Ishikawa (cell line): ENCODE measurements around the gene PRDM2.

ENCODE experiments used
- CEBPB ChIP-seq: IDR thresholded peaks from 2 replicates; pipeline ENCODE4 v1.6.1; 2012
- CREB1 ChIP-seq: IDR thresholded peaks from 2 replicates; pipeline ENCODE4 v1.6.1; 2012; ENCODE audit warnings: low read depth
- EGR1 ChIP-seq: IDR thresholded peaks from 2 replicates; pipeline ENCODE4 v1.6.1; 2012
- EP300 ChIP-seq: IDR thresholded peaks from 2 replicates; pipeline ENCODE4 v1.6.1; 2012; ENCODE audit warnings: borderline replicate concordance
- FOXM1 ChIP-seq: IDR thresholded peaks from 2 replicates; pipeline ENCODE4 v1.6.1; 2012; ENCODE audit warnings: low read depth, borderline replicate concordance
- MAX ChIP-seq: IDR thresholded peaks from 2 replicates; pipeline ENCODE4 v1.6.1; 2012
- NFIC ChIP-seq: IDR thresholded peaks from 2 replicates; pipeline ENCODE4 v1.6.1; 2012
- RAD21 ChIP-seq: IDR thresholded peaks from 2 replicates; pipeline ENCODE4 v1.6.1; 2012; ENCODE audit warnings: low read depth
- REST ChIP-seq: IDR thresholded peaks from 2 replicates; pipeline ENCODE4 v1.6.1; 2012; ENCODE audit warnings: low read depth, mild to moderate bottlenecking
- TAF1 ChIP-seq: IDR thresholded peaks from 2 replicates; pipeline ENCODE4 v1.6.1; 2012; ENCODE audit warnings: low read depth, mild to moderate bottlenecking
- TCF12 ChIP-seq: IDR thresholded peaks from 2 replicates; pipeline ENCODE4 v1.6.1; 2012; ENCODE audit warnings: low read depth
- TEAD4 ChIP-seq: IDR thresholded peaks from 2 replicates; pipeline ENCODE4 v1.6.1; 2012
- USF1 ChIP-seq: IDR thresholded peaks from 2 replicates; pipeline ENCODE4 v1.6.1; 2012
- YY1 ChIP-seq: IDR thresholded peaks from 2 replicates; pipeline ENCODE4 v1.6.1; 2012; ENCODE audit warnings: low read depth
- ZBTB7A ChIP-seq: IDR thresholded peaks from 2 replicates; pipeline ENCODE4 v1.6.1; 2012; ENCODE audit warnings: low read depth

Gene PRDM2

GRCh38 chr1:13816016-13816760 is 116.2 kb downstream of the PRDM2 start:
- TF ChIP-seq TAF1 (no peak), CEBPB (no peak), FOXM1 (no peak), EP300 (no peak), TEAD4 (no peak), EGR1 (no peak), REST (no peak), ZBTB7A (no peak), RAD21 (no peak), USF1 (no peak), TCF12 (no peak), YY1 (no peak), MAX (no peak), CREB1 (no peak), NFIC (no peak)

- TF ChIP-seq MAX = no peak
- TF ChIP-seq CREB1 = no peak
- TF ChIP-seq EP300 = no peak
- no peak for TF ChIP-seq YY1
- TF ChIP-seq ZBTB7A = no peak
- no peak for TF ChIP-seq NFIC
- TF ChIP-seq CEBPB = no peak
- no peak for TF ChIP-seq FOXM1
Observed at GRCh38 chr1:13817906-13818305, 117.9 kb downstream of the PRDM2 start.

GRCh38 chr1:13818926-13819325 is 118.9 kb downstream of the PRDM2 start:
- TF ChIP-seq FOXM1 (no peak), YY1 (no peak), USF1 (no peak), TAF1 (no peak), REST (no peak), ZBTB7A (no peak), TEAD4 (no peak), EP300 (no peak), TCF12 (no peak), RAD21 (no peak)

GRCh38 chr1:13819642-13820041 is 119.7 kb downstream of the PRDM2 start:
- TF ChIP-seq YY1 (no peak), REST (no peak), CREB1 (no peak), EGR1 (no peak), TEAD4 (no peak), FOXM1 (no peak), EP300 (no peak), ZBTB7A (no peak), MAX (no peak), USF1 (no peak), CEBPB (no peak), RAD21 (no peak), NFIC (no peak), TAF1 (no peak), TCF12 (no peak)
